ENCODE data around the gene LIPC.

The LIPC gene

GRCh38 chr15:58471348-58471747 lies 39.6 kb downstream of the LIPC start:
- no peak overlapping the region for H3K4me3 ChIP-seq
- no peak overlapping the region for H3K27ac ChIP-seq
- no peak for DNase-seq (ENCODE audit: low spot score)
- TF ChIP-seq CTCF (IDR thresholded peaks at IDR 0.05): no peak

- TF ChIP-seq CTCF (IDR thresholded peaks at IDR 0.05): no peak
Observed at GRCh38 chr15:58472221-58472620, 40.4 kb downstream of the LIPC start.

GRCh38 chr15:58472821-58473581 lies 41.2 kb downstream of the LIPC start:
- Histone ChIP-seq H3K4me3 (no peak overlapping the region), H3K27ac (peak overlapping the region in 1 of 2 donors; percentile 28)
- no peak for DNase-seq (ENCODE audit: low spot score)
- no peak for TF ChIP-seq CTCF (IDR thresholded peaks at IDR 0.05)

More at GRCh38 chr15:58472221-58472620, 40.4 kb downstream of the LIPC start:
- H3K4me3 ChIP-seq: no peak overlapping the region
- DNase-seq (ENCODE audit: low spot score): no peak
- H3K27ac ChIP-seq: no peak overlapping the region

GRCh38 chr15:58473724-58474123 lies 41.9 kb downstream of the LIPC start:
- Histone ChIP-seq H3K27ac (no peak overlapping the region), H3K4me3 (no peak overlapping the region)
- no peak for TF ChIP-seq CTCF (IDR thresholded peaks at IDR 0.05)
- DNase-seq (ENCODE audit: low spot score): no peak

GRCh38 chr15:58474741-58475323 lies 43.0 kb downstream of the LIPC start:
- Histone ChIP-seq H3K27ac (peak overlapping the region in 1 of 2 donors; percentile 26), H3K4me3 (no peak overlapping the region)
- DNase-seq (ENCODE audit: low spot score): no peak
- TF ChIP-seq CTCF (IDR thresholded peaks at IDR 0.05): no peak

GRCh38 chr15:58475573-58476524 lies 44.1 kb downstream of the LIPC start:
- no peak for TF ChIP-seq CTCF (IDR thresholded peaks at IDR 0.05)
- no peak for DNase-seq (ENCODE audit: low spot score)
- no peak overlapping the region for H3K4me3 ChIP-seq
- H3K27ac ChIP-seq: peak overlapping the region in 1 of 2 donors; percentile 46
